Ovary (tissue), 9 donors: ENCODE data around the gene AP3S2. TPM values are rescaled to one million over a fixed set of nuclear protein-coding genes. Genes with fewer than 3 reads are reported as not detected.

Experiments
- DNase-seq, 5 donors: peaks; one replicate each; pipeline ENCODE4 v3.0.0-alpha.2; 2019 to 2020
- H3K27ac ChIP-seq, 2 donors: fragments of 200-600 bp; one replicate each; pipeline versions ENCODE4 v1.5.1 to v1.8.0; 2019 to 2022
- H3K27me3 ChIP-seq: fragments of 200-600 bp; one replicate; pipeline ENCODE4 v1.8.0; 2022
- H3K36me3 ChIP-seq: fragments of 200-600 bp; sonication (generic); one replicate; pipeline ENCODE4 v1.5.1; 2019
- H3K4me1 ChIP-seq: one replicate; pipeline ENCODE4 v1.8.1; 2013; ENCODE audit warnings: mild to moderate bottlenecking, moderate library complexity; ENCODE audit not compliant: insufficient read depth
- H3K4me3 ChIP-seq: fragments of 200-600 bp; sonication (generic); one replicate; pipeline ENCODE4 v1.5.1; 2017
- H3K9me3 ChIP-seq, 2 donors: fragments of 200-600 bp in 1 of 2; sonication (generic) in 1 of 2; one replicate each; pipeline versions ENCODE4 v1.5.1 to v1.8.1; 2013 to 2019; ENCODE audit warnings: mild to moderate bottlenecking in 1 of 2, moderate library complexity in 1 of 2
- EP300 ChIP-seq: sonication (generic); formaldehyde crosslinking; IDR thresholded peaks from one replicate; pipeline ENCODE4 v1.6.1; 2017; ENCODE audit warnings: antibody characterized with exemption
- POLR2A ChIP-seq: fragments of 450-650 bp; IDR thresholded peaks from one replicate; pipeline ENCODE4 v1.6.1; 2017; ENCODE audit warnings: antibody characterized with exemption, mild to moderate bottlenecking, moderate library complexity
- WGBS, 3 donors: extraction: QIAGEN DNeasy Blood & Tissue Kit in 1 of 3; methylation state at CpG; one replicate each; pipeline versions ENCODE4 v1.1.5 to v1.1.7; 2013 to 2017; 5-methylcytosine and 5-hydroxymethylcytosine counted together
- intact Hi-C, 4 donors: fragments of 100-400 bp; cut with DNase I; formaldehyde crosslinking; loops; one replicate each; pipeline versions ENCODE4 v1.11.0 to v1.15.1; 2022 to 2023
- polyA plus RNA-seq, 2 donors: library from polyadenylated mRNA; stranded (reverse); fragments of 200-250 nt in 1 of 2; fragments of 350-450 nt in 1 of 2; fragmentation: Illumina TruSeq in 1 of 2; extraction: RNeasy Lipid Tissue Mini Kit (QIAGEN cat#74804) in 1 of 2; gene quantifications; one replicate each; pipeline ENCODE4 v1.2.3, GENCODE V29; 2013 to 2014
- total RNA-seq, 7 donors: library from RNA; depleted of rRNA in 2 of 7; stranded (reverse); fragments of >200 nt in 2 of 7; fragmentation: NEBNext Ultra II Directional in 3 of 7; extraction: Animal tissue kit (Norgen Biotek cat#: 25700) in 3 of 7; gene quantifications; one replicate each; pipeline versions ENCODE4 v1.1.0 to v1.2.4, GENCODE V29; 2016 to 2023
- TF ChIP-seq, protein P1 (sequence below), 3 donors: fragments of 450-650 bp in 2 of 3; fragments of 200-600 bp in 1 of 3; IDR thresholded peaks; one replicate each; pipeline versions ENCODE4 v1.5.1 to v1.8.0; 2016 to 2022; ENCODE audit warnings: antibody characterized with exemption in 3 of 3, mild to moderate bottlenecking in 1 of 3
- donor health status: DM: no; HTN: no; CAD: no; lungs with moderate emphysema.
- donor health status: DM: no; HTN: no; CAD: no.
- donor health status: Bipolar disorder and iron deficiency.
- donor health status: DM: yes; HTN: yes; CAD: no.
- donor health status: DM: no; HTN: no; CAD: no.
- donor health status: DM: yes; HTN: yes; CAD: no.

Gene AP3S2
- total and polyA plus RNA-seq, 9 donors = 15.3 to 57.1 (median 30.7) TPM

DNA sequence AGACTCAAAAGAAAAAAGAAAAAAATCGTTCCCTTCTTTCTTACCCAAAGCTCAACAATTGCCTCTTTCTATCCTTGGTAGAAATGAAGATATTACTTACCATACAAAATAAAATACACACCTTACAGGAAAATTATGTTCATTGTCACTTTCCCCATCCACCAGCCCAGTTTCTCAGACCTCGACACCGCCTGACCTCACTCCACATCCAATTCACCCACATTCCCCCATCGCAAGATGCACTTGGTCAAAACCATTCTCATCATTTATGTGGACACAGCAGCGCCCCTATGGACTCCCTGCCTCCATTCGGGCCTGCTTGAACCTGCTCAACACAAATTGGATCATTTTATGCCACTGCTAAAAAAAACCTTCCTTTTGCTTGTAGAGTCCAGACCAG, 86.1 kb downstream of the AP3S2 start:
- no peaks in the 10 kb centered on the region for H3K9me3 ChIP-seq
- intact Hi-C loops = no loop called here
- H3K27me3 ChIP-seq = no peaks in the 10 kb centered on the region
- H3K36me3 ChIP-seq = no peaks in the 10 kb centered on the region
- H3K4me1 ChIP-seq = no peaks in the 10 kb centered on the region
- WGBS, 3 donors = 92 to 96% (median 93%) methylated on average over 6 of the region's 6 CpGs
- no peak for DNase-seq
- H3K4me3 ChIP-seq = no peak overlapping the region
- H3K27ac ChIP-seq = no peak overlapping the region
- TF ChIP-seq, protein P1, sequence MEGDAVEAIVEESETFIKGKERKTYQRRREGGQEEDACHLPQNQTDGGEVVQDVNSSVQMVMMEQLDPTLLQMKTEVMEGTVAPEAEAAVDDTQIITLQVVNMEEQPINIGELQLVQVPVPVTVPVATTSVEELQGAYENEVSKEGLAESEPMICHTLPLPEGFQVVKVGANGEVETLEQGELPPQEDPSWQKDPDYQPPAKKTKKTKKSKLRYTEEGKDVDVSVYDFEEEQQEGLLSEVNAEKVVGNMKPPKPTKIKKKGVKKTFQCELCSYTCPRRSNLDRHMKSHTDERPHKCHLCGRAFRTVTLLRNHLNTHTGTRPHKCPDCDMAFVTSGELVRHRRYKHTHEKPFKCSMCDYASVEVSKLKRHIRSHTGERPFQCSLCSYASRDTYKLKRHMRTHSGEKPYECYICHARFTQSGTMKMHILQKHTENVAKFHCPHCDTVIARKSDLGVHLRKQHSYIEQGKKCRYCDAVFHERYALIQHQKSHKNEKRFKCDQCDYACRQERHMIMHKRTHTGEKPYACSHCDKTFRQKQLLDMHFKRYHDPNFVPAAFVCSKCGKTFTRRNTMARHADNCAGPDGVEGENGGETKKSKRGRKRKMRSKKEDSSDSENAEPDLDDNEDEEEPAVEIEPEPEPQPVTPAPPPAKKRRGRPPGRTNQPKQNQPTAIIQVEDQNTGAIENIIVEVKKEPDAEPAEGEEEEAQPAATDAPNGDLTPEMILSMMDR (IDR thresholded peaks at IDR 0.05) = no peak
- no peak for TF ChIP-seq POLR2A
- TF ChIP-seq EP300 = no peak

DNA sequence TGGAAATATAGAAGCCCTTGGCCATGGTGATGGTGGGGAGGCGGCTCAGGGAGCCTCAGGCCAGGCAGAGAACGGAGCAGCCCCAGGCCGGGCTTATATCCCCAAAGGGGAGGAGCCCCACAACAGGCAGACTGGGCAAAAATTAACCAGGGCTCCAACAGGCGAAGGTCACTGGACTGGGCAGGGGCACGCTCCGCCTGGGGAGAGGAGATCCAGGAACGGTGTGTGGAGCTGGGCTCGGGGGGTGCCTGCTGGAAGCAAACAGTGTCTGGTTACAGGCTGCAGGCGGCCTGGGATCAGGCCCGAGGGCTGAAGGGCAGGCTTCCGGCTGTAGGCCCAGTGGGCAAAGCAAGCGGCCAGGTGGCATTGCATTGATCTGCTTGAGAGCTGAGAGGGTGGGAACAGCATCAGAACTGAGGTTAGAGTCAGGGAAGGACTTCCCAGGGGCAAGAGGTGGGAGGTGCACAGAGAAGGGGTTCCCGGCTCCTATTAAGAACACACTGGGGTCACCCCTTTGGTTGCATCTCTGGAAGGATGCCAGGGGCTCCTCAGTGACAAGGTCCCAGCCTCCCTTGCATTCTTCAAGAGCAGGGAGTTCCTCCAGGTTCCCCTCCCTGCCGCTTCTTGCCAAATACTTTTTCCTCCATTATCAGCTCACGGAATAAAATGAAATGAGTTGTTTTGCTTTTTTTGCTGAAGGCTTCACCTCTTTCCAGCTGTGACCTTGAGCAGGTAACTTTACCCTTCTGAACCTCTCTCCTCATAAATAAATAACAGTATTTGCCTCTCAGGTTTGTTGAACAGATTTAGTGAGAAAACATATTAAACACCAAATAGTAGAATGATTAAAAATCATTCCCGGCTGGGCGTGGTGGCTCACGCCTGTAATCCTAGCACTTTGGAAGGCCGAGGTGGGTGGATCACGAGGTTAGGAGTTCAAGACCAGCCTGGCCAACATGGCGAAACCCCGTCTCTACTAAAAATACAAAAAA, 86.9 kb downstream of the AP3S2 start:
- Histone ChIP-seq H3K27ac (no peak overlapping the region), H3K4me1 (no peaks in the 10 kb centered on the region), H3K27me3 (no peaks in the 10 kb centered on the region), H3K9me3 (no peaks in the 10 kb centered on the region), H3K4me3 (no peak overlapping the region), H3K36me3 (no peaks in the 10 kb centered on the region)
- DNase-seq = no peak
- intact Hi-C loops = no loop called here
- 66 to 72% (median 67%) methylated on average over 22 of the region's 22 CpGs for WGBS, 3 donors
- no peak for TF ChIP-seq POLR2A

DNA sequence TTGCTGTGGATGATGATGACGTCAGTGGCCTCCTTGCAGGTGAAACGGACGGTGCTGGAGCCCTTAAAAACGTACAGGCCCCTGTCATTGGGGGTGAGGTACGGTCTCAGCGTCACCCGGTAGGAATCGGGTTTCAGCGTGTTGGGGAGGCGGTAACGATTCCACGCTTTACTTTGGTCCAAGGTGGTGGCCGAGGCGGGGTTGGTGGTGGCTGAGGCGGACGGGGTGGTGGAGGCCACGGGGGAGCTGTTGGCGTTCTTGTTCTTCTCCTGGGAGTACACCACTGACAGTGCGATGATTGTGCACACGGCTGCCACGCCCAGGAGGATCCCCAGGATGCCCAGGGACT, 87.6 kb downstream of the AP3S2 start:
- Histone ChIP-seq H3K27ac (no peak overlapping the region), H3K4me3 (no peak overlapping the region)
- TF ChIP-seq EP300 (no peak), POLR2A (no peak)
- TF ChIP-seq, protein P1 (IDR thresholded peaks at IDR 0.05) = no peak

DNA sequence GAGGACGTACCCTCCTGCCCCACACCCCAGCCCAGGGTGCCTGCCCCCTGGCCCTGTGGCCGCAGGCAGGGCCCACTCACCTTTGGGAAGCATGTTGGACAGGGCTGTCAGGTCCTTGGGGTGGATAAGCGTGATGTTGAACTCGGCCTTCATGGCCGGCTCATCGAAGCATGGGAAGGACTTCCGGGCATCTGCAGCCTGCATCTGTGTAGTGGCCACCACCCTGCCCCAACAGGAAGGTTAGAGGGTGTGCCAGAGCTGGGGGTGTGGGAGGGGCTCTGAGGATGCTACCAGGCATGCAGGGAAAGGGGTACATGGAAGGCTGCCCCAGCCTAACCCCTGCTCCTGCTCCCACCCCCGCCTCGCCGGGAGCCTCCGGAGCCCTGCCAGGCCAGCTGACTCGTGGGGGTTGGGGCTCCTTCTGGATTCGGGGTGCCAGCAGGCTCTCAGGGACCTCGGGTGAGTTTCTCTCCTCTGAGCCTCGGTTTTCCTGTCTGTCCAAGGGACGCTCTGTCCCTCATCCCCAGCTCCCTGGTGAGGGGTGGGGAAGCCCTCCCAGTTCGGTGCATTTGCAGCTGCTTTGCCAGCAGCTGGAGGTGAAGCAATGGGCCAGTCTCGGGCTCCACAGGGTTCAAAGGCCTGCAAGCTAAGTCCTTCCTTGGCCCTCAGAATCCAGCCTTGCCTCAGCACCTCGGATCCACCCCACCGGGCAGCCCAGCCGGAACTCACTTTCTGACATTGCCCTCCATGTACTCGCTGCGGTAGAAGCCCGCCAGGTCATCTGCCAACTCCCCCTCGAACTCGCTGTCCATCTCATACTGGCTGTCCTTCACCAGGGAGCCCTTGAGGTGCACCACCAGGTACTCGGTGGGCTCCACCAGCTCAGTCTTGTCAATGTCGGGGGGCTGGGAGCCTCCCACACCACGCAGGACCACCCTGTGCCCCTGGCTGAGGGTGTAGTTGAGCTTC, 88.3 kb downstream of the AP3S2 start:
- Histone ChIP-seq H3K27me3 (no peaks in the 10 kb centered on the region), H3K4me3 (no peak overlapping the region), H3K36me3 (no peaks in the 10 kb centered on the region), H3K9me3 (no peaks in the 10 kb centered on the region), H3K27ac (no peak overlapping the region), H3K4me1 (no peaks in the 10 kb centered on the region)
- intact Hi-C loops = no loop called here
- 85 to 89% (median 86%) methylated on average over 29 of the region's 29 CpGs for WGBS, 3 donors
- DNase-seq = no peak
- TF ChIP-seq, protein P1 (IDR thresholded peaks at IDR 0.05) = no peak
- no peak for TF ChIP-seq EP300
- no peak for TF ChIP-seq POLR2A

More for the DNA sequence above, 87.6 kb downstream of the AP3S2 start:
- Histone ChIP-seq H3K36me3 (no peaks in the 10 kb centered on the region), H3K9me3 (no peaks in the 10 kb centered on the region), H3K4me1 (no peaks in the 10 kb centered on the region), H3K27me3 (no peaks in the 10 kb centered on the region)
- intact Hi-C loops = no loop called here
- 82 to 89% (median 87%) methylated on average over 21 of the region's 21 CpGs for WGBS, 3 donors
- DNase-seq = no peak
